HG02798 (cell line): Measurements from ENCODE around the gene OR4C12.
"Not testable (repeated sequence)": the region's sequence is repeated elsewhere in the genome, so short reads cannot be mapped to it uniquely, and the experiment has no call there.

ENCODE experiments used
- ATAC-seq: cut with Tn5 transposase; IDR thresholded peaks from one replicate; pipeline ENCODE4 v1.9.1; 2021; ENCODE audit warnings: mild to moderate bottlenecking; ENCODE audit not compliant: unreplicated experiment, poor library complexity

Gene OR4C12

DNA sequence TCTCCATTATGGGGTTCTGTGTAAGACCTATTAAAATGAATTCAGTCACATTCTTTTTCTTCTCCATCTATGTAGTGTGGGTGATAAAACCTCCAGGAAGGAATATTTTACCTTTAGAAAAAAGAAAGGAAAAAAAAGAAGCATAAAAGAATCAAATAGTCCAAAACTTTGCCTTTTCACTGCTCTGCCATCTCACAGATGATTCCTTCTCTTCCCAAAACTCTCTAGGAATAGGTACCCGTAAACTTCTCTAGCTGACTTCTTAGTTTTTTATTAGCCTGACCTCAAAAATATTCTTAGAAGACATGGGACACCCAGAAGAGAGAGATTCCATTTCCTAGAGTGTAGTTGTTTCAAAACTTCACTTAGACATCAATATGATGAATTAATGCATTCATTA, at the start of gene OR4C12:
OR4C12 (minus strand) TSS at position 101 of the 400 bp plus-strand sequence; CDS start at position 67, 34 bp downstream.
- ATAC-seq = not testable (repeated sequence)

DNA sequence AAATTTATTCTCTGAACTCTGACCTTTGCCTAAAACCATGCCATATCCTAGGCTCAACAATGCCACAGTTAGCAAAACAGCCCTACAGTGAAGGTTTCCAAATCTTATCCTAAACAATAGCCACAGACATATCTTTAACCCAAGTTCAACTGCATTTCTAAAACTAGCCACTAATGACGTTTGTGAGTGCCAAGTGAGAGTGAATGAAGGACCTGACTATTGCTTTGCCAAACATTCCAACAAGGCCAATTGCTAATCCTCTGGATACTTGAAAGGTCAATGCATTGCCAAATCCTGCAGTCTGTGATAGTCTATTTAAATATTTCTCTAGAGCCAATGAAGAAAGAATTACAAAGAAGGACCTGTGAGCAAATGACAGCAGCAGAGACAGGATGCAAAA, 47.9 kb upstream of the OR4C12 start:
- ATAC-seq = no peak

GRCh38 chr11:49995565-49995964, 13.2 kb upstream of the OR4C12 start:
- ATAC-seq = no peak

DNA sequence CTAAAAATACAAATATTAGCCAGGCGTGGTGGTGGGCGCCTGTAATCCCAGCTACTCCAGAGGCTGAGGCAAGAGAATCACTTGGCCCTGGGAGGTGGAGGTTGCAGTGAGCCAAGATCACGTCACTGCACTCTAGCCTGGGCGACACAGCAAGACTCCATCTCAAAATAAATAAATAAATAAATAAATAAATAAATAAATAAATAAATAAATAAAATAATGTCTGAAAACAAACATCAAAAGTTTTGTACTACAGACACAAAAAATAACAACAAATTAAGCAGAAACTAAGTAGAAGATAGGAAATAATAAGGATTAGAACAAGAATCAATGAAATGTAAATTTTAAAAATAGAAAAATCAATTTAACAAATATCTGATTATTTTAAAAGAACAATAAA, 8.9 kb downstream of the OR4C12 start:
- ATAC-seq = not testable (repeated sequence)

DNA sequence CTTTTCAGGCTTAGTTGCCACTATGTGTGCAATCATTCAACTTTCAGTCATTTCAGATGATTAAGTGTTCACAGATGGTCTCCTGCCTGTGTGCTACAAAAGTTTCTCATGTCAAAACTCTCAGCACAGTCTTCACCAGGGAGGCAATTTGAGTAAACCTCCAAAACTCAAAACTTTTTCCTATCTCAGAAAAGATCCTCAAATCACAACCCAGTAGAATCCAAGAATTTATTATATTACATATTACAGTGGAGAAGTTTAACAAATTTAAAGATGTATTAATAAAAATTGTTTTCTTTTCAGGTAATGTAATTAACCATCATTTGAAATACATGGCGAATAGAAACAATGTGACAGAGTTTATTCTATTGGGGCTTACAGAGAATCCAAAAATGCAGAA, 30.2 kb downstream of the OR4C12 start, which contains the start of gene OR4C13:
OR4C13 (plus strand) TSS at position 301 of the 400 bp plus-strand sequence; CDS start at position 333, 32 bp downstream.
- no peak for ATAC-seq

GRCh38 chr11:49948701-49949100, 33.6 kb downstream of the OR4C12 start:
- ATAC-seq = not testable (repeated sequence)
